Transverse colon (tissue), 3 donors: ENCODE measurements around the gene RAB27B.

ENCODE experiments used
- EP300 ChIP-seq: sonication (generic); formaldehyde crosslinking; IDR thresholded peaks from one replicate; pipeline ENCODE4 v1.6.1; 2017; ENCODE audit warnings: antibody characterized with exemption, low read depth
- POLR2A ChIP-seq: fragments of 450-650 bp; IDR thresholded peaks from one replicate; pipeline ENCODE4 v1.6.1; 2016; ENCODE audit warnings: antibody characterized with exemption, mild to moderate bottlenecking, moderate library complexity
- TF ChIP-seq, protein P1 (sequence below), 5 experiments: fragments of 200-600 bp in 3 of 5; fragments of 450-650 bp in 2 of 5; sonication (generic) in 3 of 5; IDR thresholded peaks; 1 replicate in 2 of 5; 2 replicates in 3 of 5; pipeline ENCODE4 v1.5.1; 2016 to 2017; ENCODE audit warnings: antibody characterized with exemption in 5 of 5, inconsistent platforms in 3 of 5, mild to moderate bottlenecking in 2 of 5, moderate library complexity in 1 of 5

DNA sequence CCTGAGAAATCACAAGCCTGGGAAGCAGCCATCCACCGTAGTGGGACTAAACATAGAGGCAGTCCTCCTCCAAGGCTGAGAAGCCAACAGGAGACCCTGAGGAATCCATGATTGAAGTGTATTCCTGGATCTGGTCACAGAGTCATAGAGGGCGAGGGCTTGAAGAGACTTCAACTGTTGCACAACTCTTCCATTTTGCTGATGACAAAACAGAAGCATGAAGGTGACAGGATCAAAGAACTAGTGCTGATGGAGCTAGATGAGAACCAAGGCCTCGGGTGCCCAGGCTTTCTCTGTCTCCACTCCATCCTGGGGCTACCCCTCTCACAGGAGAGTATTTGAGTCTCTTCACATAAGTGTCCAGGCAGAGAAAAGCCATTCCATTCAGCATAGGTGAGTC lies 30.1 kb upstream of the RAB27B start:
- TF ChIP-seq, protein P1, sequence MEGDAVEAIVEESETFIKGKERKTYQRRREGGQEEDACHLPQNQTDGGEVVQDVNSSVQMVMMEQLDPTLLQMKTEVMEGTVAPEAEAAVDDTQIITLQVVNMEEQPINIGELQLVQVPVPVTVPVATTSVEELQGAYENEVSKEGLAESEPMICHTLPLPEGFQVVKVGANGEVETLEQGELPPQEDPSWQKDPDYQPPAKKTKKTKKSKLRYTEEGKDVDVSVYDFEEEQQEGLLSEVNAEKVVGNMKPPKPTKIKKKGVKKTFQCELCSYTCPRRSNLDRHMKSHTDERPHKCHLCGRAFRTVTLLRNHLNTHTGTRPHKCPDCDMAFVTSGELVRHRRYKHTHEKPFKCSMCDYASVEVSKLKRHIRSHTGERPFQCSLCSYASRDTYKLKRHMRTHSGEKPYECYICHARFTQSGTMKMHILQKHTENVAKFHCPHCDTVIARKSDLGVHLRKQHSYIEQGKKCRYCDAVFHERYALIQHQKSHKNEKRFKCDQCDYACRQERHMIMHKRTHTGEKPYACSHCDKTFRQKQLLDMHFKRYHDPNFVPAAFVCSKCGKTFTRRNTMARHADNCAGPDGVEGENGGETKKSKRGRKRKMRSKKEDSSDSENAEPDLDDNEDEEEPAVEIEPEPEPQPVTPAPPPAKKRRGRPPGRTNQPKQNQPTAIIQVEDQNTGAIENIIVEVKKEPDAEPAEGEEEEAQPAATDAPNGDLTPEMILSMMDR (IDR thresholded peaks at IDR 0.05), result no peak
- TF ChIP-seq EP300 (no peak), POLR2A (no peak)
